ENCODE measurements around the gene SYNPO2. TPM values are rescaled to one million over a fixed set of nuclear protein-coding genes. Genes with fewer than 3 reads are reported as not detected.

SYNPO2 gene
- total RNA-seq, 1 experiment from 2014 or later, result 0.28 TPM

GRCh38 chr4:119027811-119028210 is 139.2 kb downstream of the SYNPO2 start:
- Histone ChIP-seq H3K27ac (ENCODE audit: low read length) (no peak overlapping the region), H3K4me3 (ENCODE audit: low read depth in 2 of 2, low read length in 2 of 2) (no peak overlapping the region), H3K9me3 (ENCODE audit: control insufficient read depth, insufficient read depth, low read depth, low read length) (no peaks in the 10 kb centered on the region), H3K4me1 (ENCODE audit: control insufficient read depth, insufficient read depth, low read length) (no peaks in the 10 kb centered on the region), H3K27me3 (ENCODE audit: control insufficient read depth, insufficient read depth, low read length) (no peaks in the 10 kb centered on the region), H3K36me3 (ENCODE audit: control insufficient read depth, insufficient read depth, low read length) (no peaks in the 10 kb centered on the region)
- in situ Hi-C loops (cut with HindIII; ENCODE audit: low pct_unique_long_range_greater_than_20kb, low sequenced_read_pairs), result no loop called here
- POLR2A ChIA-PET, result no interaction called here
- DNase-seq (ENCODE audit: low read depth, low spot score), result no peak
- CTCF ChIA-PET, result no interaction called here
- BruUV-seq (replicated peaks), result no TSS peak
- TF ChIP-seq REST (IDR thresholded peaks at IDR 0.05; ENCODE audit: insufficient read depth in 1 of 2, low read depth in 2 of 2, low read length in 1 of 2) (no peak), CTCF (IDR thresholded peaks at IDR 0.05) (no peak), SIN3A (IDR thresholded peaks at IDR 0.05; ENCODE audit: borderline replicate concordance, insufficient read depth, low read depth, low read length) (no peak), POLR2AphosphoS5 (IDR thresholded peaks at IDR 0.05; ENCODE audit: low read depth, low read length) (no peak), TCF7L2 (IDR thresholded peaks at IDR 0.05; ENCODE audit: low read depth, low read length) (no peak)
- ATAC-seq, result no peak
- intact Hi-C loops (cut with micrococcal nuclease; ENCODE audit: unreplicated experiment), result no loop called here

GRCh38 chr4:119028296-119028695 is 139.6 kb downstream of the SYNPO2 start:
- no TSS peak for BruUV-seq (replicated peaks)
- intact Hi-C loops (cut with micrococcal nuclease; ENCODE audit: unreplicated experiment), result no loop called here
- no peaks in the 10 kb centered on the region for H3K36me3 ChIP-seq (ENCODE audit: control insufficient read depth, insufficient read depth, low read length)
- ChIA-PET POLR2A (no interaction called here), CTCF (no interaction called here)
- in situ Hi-C loops (cut with HindIII; ENCODE audit: low pct_unique_long_range_greater_than_20kb, low sequenced_read_pairs), result no loop called here
- H3K4me1 ChIP-seq (ENCODE audit: control insufficient read depth, insufficient read depth, low read length), result no peaks in the 10 kb centered on the region
- no peaks in the 10 kb centered on the region for H3K27me3 ChIP-seq (ENCODE audit: control insufficient read depth, insufficient read depth, low read length)
- ATAC-seq (no peak), DNase-seq (ENCODE audit: low read depth, low spot score) (no peak)
- H3K9me3 ChIP-seq (ENCODE audit: control insufficient read depth, insufficient read depth, low read depth, low read length), result no peaks in the 10 kb centered on the region
- no peak for TF ChIP-seq SIN3A (IDR thresholded peaks at IDR 0.05; ENCODE audit: borderline replicate concordance, insufficient read depth, low read depth, low read length)
- no peak for TF ChIP-seq POLR2AphosphoS5 (IDR thresholded peaks at IDR 0.05; ENCODE audit: low read depth, low read length)
- TF ChIP-seq TCF7L2 (IDR thresholded peaks at IDR 0.05; ENCODE audit: low read depth, low read length), result no peak
- no peak for TF ChIP-seq REST (IDR thresholded peaks at IDR 0.05; ENCODE audit: insufficient read depth in 1 of 2, low read depth in 2 of 2, low read length in 1 of 2)
- no peak for TF ChIP-seq CTCF (IDR thresholded peaks at IDR 0.05)
- H3K4me3 ChIP-seq (ENCODE audit: low read depth in 2 of 2, low read length in 2 of 2), result no peak overlapping the region
- no peak overlapping the region for H3K27ac ChIP-seq (ENCODE audit: low read length)
